HL-60 (cell line): ENCODE results near the gene RNF14.

Experiments
- DNase-seq, 2 experiments: peaks; one replicate each; pipeline ENCODE4 v3.0.0-alpha.2; 2010 to 2020; ENCODE audit warnings: low read depth in 1 of 2, low spot score in 1 of 2
- H3K27ac ChIP-seq: fragments of 250-450 bp; sonication (Bioruptor Pico); replicated peaks from 2 replicates; pipeline ENCODE4 v1.5.1; 2020; ENCODE audit warnings: mild to moderate bottlenecking, moderate library complexity
- H3K27me3 ChIP-seq: fragments of 250-450 bp; sonication (Bioruptor Pico); 2 replicates; pipeline ENCODE4 v1.5.1; 2021; ENCODE audit warnings: mild to moderate bottlenecking, moderate library complexity; ENCODE audit not compliant: insufficient read depth, poor library complexity, severe bottlenecking
- H3K4me3 ChIP-seq: replicated peaks from 2 replicates; pipeline ENCODE4 v1.5.1; 2011; ENCODE audit warnings: mild to moderate bottlenecking, control low read depth, low read length; ENCODE audit not compliant: insufficient read depth
- GABPA ChIP-seq: IDR thresholded peaks from 2 replicates; pipeline ENCODE4 v1.6.1; 2012; ENCODE audit warnings: low read depth
- POLR2AphosphoS5 ChIP-seq: IDR thresholded peaks from 2 replicates; pipeline ENCODE4 v1.6.1; 2012; ENCODE audit warnings: low read depth
- SPI1 ChIP-seq: IDR thresholded peaks from 2 replicates; pipeline ENCODE4 v1.6.1; 2012; ENCODE audit warnings: low read depth, mild to moderate bottlenecking, borderline replicate concordance
- TF ChIP-seq, protein P1 (sequence below): IDR thresholded peaks from one replicate; pipeline ENCODE4 v1.5.1; 2011; ENCODE audit warnings: low read length, control low read depth, inconsistent platforms; ENCODE audit not compliant: insufficient read depth
- TF ChIP-seq, protein P2 (sequence below): IDR thresholded peaks from 2 replicates; pipeline ENCODE4 v1.6.1; 2012; ENCODE audit warnings: low read depth; ENCODE audit not compliant: insufficient replicate concordance

RNF14 gene

GRCh38 chr5:142003266-142003800 is 34.4 kb downstream of the RNF14 start:
- DNase-seq = no peak
- Histone ChIP-seq H3K27me3 (no peaks in the 10 kb centered on the region), H3K27ac (no peak overlapping the region), H3K4me3 (no peak overlapping the region)
- TF ChIP-seq, protein P1, sequence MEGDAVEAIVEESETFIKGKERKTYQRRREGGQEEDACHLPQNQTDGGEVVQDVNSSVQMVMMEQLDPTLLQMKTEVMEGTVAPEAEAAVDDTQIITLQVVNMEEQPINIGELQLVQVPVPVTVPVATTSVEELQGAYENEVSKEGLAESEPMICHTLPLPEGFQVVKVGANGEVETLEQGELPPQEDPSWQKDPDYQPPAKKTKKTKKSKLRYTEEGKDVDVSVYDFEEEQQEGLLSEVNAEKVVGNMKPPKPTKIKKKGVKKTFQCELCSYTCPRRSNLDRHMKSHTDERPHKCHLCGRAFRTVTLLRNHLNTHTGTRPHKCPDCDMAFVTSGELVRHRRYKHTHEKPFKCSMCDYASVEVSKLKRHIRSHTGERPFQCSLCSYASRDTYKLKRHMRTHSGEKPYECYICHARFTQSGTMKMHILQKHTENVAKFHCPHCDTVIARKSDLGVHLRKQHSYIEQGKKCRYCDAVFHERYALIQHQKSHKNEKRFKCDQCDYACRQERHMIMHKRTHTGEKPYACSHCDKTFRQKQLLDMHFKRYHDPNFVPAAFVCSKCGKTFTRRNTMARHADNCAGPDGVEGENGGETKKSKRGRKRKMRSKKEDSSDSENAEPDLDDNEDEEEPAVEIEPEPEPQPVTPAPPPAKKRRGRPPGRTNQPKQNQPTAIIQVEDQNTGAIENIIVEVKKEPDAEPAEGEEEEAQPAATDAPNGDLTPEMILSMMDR = no peak
- TF ChIP-seq, protein P2, sequence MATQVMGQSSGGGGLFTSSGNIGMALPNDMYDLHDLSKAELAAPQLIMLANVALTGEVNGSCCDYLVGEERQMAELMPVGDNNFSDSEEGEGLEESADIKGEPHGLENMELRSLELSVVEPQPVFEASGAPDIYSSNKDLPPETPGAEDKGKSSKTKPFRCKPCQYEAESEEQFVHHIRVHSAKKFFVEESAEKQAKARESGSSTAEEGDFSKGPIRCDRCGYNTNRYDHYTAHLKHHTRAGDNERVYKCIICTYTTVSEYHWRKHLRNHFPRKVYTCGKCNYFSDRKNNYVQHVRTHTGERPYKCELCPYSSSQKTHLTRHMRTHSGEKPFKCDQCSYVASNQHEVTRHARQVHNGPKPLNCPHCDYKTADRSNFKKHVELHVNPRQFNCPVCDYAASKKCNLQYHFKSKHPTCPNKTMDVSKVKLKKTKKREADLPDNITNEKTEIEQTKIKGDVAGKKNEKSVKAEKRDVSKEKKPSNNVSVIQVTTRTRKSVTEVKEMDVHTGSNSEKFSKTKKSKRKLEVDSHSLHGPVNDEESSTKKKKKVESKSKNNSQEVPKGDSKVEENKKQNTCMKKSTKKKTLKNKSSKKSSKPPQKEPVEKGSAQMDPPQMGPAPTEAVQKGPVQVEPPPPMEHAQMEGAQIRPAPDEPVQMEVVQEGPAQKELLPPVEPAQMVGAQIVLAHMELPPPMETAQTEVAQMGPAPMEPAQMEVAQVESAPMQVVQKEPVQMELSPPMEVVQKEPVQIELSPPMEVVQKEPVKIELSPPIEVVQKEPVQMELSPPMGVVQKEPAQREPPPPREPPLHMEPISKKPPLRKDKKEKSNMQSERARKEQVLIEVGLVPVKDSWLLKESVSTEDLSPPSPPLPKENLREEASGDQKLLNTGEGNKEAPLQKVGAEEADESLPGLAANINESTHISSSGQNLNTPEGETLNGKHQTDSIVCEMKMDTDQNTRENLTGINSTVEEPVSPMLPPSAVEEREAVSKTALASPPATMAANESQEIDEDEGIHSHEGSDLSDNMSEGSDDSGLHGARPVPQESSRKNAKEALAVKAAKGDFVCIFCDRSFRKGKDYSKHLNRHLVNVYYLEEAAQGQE = no peak
- TF ChIP-seq GABPA = no peak
- no peak for TF ChIP-seq SPI1
- no peak for TF ChIP-seq POLR2AphosphoS5

GRCh38 chr5:142006363-142007236 is 37.7 kb downstream of the RNF14 start:
- H3K27me3 ChIP-seq = no peaks in the 10 kb centered on the region
- DNase-seq = peak; percentile 36 to 49
- TF ChIP-seq, protein P1 = no peak
- TF ChIP-seq, protein P2 = no peak
- no peak for TF ChIP-seq SPI1
- TF ChIP-seq GABPA = no peak
- no peak for TF ChIP-seq POLR2AphosphoS5
- H3K27ac ChIP-seq = no peak overlapping the region
- H3K4me3 ChIP-seq = no peak overlapping the region

DNA sequence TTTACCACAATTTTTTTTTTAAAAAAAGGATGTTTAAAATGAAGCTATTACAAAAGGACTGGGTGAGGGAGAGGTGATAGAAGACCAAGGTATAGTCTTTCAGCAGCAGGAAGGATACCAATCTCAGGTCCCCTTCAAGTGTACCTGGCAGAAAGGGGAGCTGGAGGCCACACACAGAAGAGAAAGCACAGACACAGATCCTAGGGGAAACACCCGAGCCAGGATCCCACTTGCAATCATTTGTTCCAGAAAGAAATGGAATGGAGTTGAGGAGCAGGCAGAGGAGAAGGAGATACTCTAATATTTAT is 38.3 kb downstream of the RNF14 start:
- no peak for DNase-seq
- Histone ChIP-seq H3K27ac (no peak overlapping the region), H3K4me3 (no peak overlapping the region), H3K27me3 (no peaks in the 10 kb centered on the region)
- TF ChIP-seq POLR2AphosphoS5 (no peak), SPI1 (no peak), GABPA (no peak)
- TF ChIP-seq, protein P2 = no peak
